Loucy (cell line): ENCODE data around the gene LHFPL6.

Source experiments
- H2AFZ ChIP-seq: fragments of 200-600 bp; sonication (generic); 2 replicates; pipeline ENCODE4 v1.6.0; 2016; ENCODE audit warnings: antibody characterized with exemption, mild to moderate bottlenecking, low read length, moderate library complexity
- H3F3A ChIP-seq: fragments of 200-600 bp; 2 replicates; pipeline ENCODE4 v1.6.0; 2016; ENCODE audit warnings: antibody characterized with exemption, low read depth, mild to moderate bottlenecking
- H3K27me3 ChIP-seq: fragments of 200-600 bp; sonication (generic); 2 replicates; pipeline ENCODE4 v1.6.1; 2014; ENCODE audit warnings: low read length, mild to moderate bottlenecking; ENCODE audit not compliant: insufficient read depth, poor library complexity, severe bottlenecking
- H3K36me3 ChIP-seq: fragments of 200-600 bp; sonication (generic); 2 replicates; pipeline ENCODE4 v1.6.1; 2016; ENCODE audit warnings: low read length; ENCODE audit not compliant: insufficient read depth
- H3K4me1 ChIP-seq: fragments of 200-600 bp; sonication (generic); 2 replicates; pipeline ENCODE4 v1.5.1; 2014; ENCODE audit warnings: low read length, mild to moderate bottlenecking; ENCODE audit not compliant: insufficient read depth, poor library complexity, severe bottlenecking
- H3K4me2 ChIP-seq: fragments of 200-600 bp; sonication (generic); 2 replicates; pipeline ENCODE4 v1.6.0; 2014; ENCODE audit warnings: antibody characterized with exemption, low read length, low read depth, mild to moderate bottlenecking; ENCODE audit not compliant: poor library complexity, severe bottlenecking
- H3K4me3 ChIP-seq: fragments of 200-600 bp; sonication (generic); 2 replicates; pipeline ENCODE4 v1.5.1; 2014; ENCODE audit warnings: low read length, mild to moderate bottlenecking, mixed read lengths; ENCODE audit not compliant: poor library complexity, severe bottlenecking
- H3K79me2 ChIP-seq: fragments of 200-600 bp; sonication (generic); 2 replicates; pipeline ENCODE4 v1.6.1; 2014; ENCODE audit warnings: low read length; ENCODE audit not compliant: insufficient read depth
- H3K9ac ChIP-seq: fragments of 200-600 bp; sonication (generic); 2 replicates; pipeline ENCODE4 v1.6.0; 2014; ENCODE audit warnings: mild to moderate bottlenecking, low read depth, low read length, moderate library complexity; ENCODE audit not compliant: poor library complexity, severe bottlenecking
- H3K9me2 ChIP-seq: fragments of 200-600 bp; sonication (generic); replicated peaks from 2 replicates; pipeline ENCODE4 v1.6.1; 2016; ENCODE audit warnings: low read depth, low read length, mixed read lengths
- H3K9me3 ChIP-seq: fragments of 200-600 bp; sonication (generic); 2 replicates; pipeline ENCODE4 v1.6.1; 2014; ENCODE audit warnings: mild to moderate bottlenecking, antibody characterized with exemption, low read length, low read depth; ENCODE audit not compliant: insufficient read depth
- H4K20me1 ChIP-seq: fragments of 200-600 bp; sonication (generic); 2 replicates; pipeline ENCODE4 v1.6.0; 2014; ENCODE audit warnings: antibody characterized with exemption, low read length, mild to moderate bottlenecking; ENCODE audit not compliant: insufficient read depth, poor library complexity, severe bottlenecking
- EZH2phosphoT487 ChIP-seq: fragments of 200-600 bp; IDR thresholded peaks from 2 replicates; pipeline ENCODE4 v1.6.1; 2018; ENCODE audit warnings: antibody characterized with exemption, mild to moderate bottlenecking, moderate library complexity, borderline replicate concordance
- TF ChIP-seq, protein P1 (sequence below): fragments of 200-600 bp; sonication (generic); conservative IDR thresholded peaks from 2 replicates; pipeline ENCODE4 v1.5.1; 2014; ENCODE audit warnings: mild to moderate bottlenecking, antibody characterized with exemption, low read length

Gene LHFPL6

DNA sequence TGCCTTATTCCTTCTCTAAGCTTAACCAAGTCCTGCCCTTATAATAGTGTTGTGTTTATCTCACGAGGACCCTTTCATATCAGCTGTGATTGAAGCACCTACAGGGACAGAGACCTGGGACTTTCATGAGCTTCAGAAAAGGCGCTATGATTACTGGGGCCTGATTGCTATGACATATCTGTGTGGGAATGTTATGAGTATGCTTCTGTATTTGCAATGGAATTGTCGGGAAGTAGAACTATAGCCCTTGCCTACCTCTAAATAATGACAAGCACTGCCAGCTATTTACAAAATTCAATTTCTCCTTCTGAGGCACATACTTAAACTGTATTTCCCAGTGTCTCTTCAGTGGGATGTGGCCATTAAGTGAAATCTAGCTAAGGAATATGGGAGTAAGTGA is 191.5 kb downstream of the LHFPL6 start:
- no peaks in the 10 kb centered on the region for H3K4me1 ChIP-seq
- no peaks in the 10 kb centered on the region for H3K9me3 ChIP-seq
- H3K27me3 ChIP-seq: no peaks in the 10 kb centered on the region
- no peaks in the 10 kb centered on the region for H4K20me1 ChIP-seq
- H3K36me3 ChIP-seq: no peaks in the 10 kb centered on the region
- TF ChIP-seq, protein P1, sequence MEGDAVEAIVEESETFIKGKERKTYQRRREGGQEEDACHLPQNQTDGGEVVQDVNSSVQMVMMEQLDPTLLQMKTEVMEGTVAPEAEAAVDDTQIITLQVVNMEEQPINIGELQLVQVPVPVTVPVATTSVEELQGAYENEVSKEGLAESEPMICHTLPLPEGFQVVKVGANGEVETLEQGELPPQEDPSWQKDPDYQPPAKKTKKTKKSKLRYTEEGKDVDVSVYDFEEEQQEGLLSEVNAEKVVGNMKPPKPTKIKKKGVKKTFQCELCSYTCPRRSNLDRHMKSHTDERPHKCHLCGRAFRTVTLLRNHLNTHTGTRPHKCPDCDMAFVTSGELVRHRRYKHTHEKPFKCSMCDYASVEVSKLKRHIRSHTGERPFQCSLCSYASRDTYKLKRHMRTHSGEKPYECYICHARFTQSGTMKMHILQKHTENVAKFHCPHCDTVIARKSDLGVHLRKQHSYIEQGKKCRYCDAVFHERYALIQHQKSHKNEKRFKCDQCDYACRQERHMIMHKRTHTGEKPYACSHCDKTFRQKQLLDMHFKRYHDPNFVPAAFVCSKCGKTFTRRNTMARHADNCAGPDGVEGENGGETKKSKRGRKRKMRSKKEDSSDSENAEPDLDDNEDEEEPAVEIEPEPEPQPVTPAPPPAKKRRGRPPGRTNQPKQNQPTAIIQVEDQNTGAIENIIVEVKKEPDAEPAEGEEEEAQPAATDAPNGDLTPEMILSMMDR: no peak
- TF ChIP-seq EZH2phosphoT487: no peak
- no peaks in the 10 kb centered on the region for H3K9me2 ChIP-seq
- no peaks in the 10 kb centered on the region for H3F3A ChIP-seq
- H3K9ac ChIP-seq: no peak overlapping the region
- H3K4me2 ChIP-seq: no peak overlapping the region
- no peak overlapping the region for H3K4me3 ChIP-seq
- H3K79me2 ChIP-seq: no peaks in the 10 kb centered on the region
- no peak overlapping the region for H2AFZ ChIP-seq

DNA sequence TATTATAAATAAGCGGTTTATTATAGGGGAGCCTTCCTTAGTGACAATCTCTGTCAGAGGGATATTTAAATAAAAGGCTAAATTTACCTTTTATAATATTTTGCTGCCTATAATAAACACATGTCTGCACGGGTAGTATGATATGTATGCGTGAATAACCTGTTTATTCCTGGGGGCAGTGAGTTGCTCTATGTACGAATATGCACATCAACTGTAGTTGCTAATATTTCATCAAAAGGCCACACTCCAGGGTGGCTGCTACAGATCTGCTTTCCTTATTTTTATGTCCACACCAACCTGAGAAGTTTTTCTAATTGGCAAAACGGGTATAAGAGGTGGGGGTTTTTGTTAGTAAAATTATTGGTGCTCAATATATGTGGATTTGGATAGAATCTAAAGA is 192.0 kb downstream of the LHFPL6 start:
- no peak overlapping the region for H3K9ac ChIP-seq
- H4K20me1 ChIP-seq: no peaks in the 10 kb centered on the region
- TF ChIP-seq EZH2phosphoT487: no peak
- TF ChIP-seq, protein P1: no peak
- no peaks in the 10 kb centered on the region for H3K79me2 ChIP-seq
- H3K27me3 ChIP-seq: no peaks in the 10 kb centered on the region
- H3K36me3 ChIP-seq: no peaks in the 10 kb centered on the region
- H3K9me3 ChIP-seq: no peaks in the 10 kb centered on the region
- no peaks in the 10 kb centered on the region for H3F3A ChIP-seq
- H3K4me3 ChIP-seq: no peak overlapping the region
- H3K9me2 ChIP-seq: no peaks in the 10 kb centered on the region
- H3K4me2 ChIP-seq: no peak overlapping the region
- H2AFZ ChIP-seq: no peak overlapping the region
- no peaks in the 10 kb centered on the region for H3K4me1 ChIP-seq

DNA sequence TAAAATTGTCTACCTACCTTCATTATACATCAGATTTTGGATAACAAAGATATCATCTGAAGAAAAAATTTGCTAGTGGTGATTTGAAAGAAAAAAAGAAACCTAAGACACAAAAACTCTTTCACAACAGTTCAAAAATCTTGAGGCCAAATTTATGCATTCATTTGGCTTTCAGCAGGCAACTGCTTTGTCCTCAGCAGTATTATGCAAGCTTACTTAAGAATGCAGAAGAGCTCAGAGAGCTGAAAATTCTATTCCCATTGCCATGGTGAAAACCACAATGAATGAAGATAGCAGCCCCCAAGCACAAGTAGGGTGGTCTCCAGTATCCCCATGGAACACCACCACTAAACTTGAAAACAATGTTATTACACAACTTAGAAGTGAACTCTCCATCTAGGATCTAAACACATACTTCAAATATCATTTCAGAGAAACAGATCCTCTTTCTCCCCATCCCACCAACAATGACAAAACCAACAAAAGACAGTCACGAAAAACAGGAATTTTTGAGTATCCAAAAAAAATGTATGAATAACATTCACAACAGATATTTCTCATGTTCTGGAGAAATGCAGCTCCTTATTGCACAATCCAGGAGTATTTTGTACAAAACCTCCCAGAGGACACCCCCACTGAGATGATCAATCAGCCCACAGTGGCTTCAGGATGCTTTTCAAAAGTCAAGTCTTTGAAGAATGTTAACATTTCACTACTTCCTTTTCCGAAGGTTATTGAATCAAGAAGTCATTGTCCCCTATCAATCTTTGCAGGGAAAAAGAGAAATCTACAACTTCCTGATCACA is 192.7 kb downstream of the LHFPL6 start:
- H3K79me2 ChIP-seq: no peaks in the 10 kb centered on the region
- no peak overlapping the region for H3K9ac ChIP-seq
- no peaks in the 10 kb centered on the region for H3K27me3 ChIP-seq
- no peaks in the 10 kb centered on the region for H4K20me1 ChIP-seq
- H3K4me1 ChIP-seq: no peaks in the 10 kb centered on the region
- no peak overlapping the region for H3K4me2 ChIP-seq
- no peaks in the 10 kb centered on the region for H3K36me3 ChIP-seq
- no peak for TF ChIP-seq EZH2phosphoT487
- TF ChIP-seq, protein P1: no peak
- H2AFZ ChIP-seq: no peak overlapping the region
- no peaks in the 10 kb centered on the region for H3K9me3 ChIP-seq
- no peaks in the 10 kb centered on the region for H3K9me2 ChIP-seq
- H3K4me3 ChIP-seq: no peak overlapping the region
- no peaks in the 10 kb centered on the region for H3F3A ChIP-seq
